G401.6 (cell line): ENCODE results near the gene DYTN.
A peak's percentile ranks its signal among the peaks of the same experiment; 100 is the strongest.

Experiments
- FAIRE-seq: peaks from 2 replicates; lab custom pipeline; 2012; peaks lifted over from hg19 to GRCh38; lab: Jason Lieb, UNC

Gene DYTN

DNA sequence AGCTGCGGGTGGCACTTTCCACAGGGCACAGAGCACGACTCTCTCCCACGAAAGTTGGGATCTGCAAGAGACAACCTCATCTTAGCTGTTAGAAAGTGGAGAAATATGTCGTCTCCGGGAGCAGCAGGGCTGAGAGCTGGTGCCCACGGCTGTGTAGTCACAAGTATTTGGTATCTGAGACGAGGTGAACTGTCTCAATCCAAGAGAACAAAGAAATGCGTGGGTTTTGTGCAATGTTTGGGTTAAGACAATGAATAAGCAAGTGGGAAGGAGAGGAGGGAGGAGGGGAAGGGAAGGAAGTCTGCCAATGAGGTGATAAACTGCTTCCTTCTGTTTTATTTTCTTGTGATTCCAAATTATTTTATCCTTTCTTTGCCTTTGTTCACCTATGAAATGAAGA, 18.0 kb downstream of the DYTN start:
- no peak for FAIRE-seq

DNA sequence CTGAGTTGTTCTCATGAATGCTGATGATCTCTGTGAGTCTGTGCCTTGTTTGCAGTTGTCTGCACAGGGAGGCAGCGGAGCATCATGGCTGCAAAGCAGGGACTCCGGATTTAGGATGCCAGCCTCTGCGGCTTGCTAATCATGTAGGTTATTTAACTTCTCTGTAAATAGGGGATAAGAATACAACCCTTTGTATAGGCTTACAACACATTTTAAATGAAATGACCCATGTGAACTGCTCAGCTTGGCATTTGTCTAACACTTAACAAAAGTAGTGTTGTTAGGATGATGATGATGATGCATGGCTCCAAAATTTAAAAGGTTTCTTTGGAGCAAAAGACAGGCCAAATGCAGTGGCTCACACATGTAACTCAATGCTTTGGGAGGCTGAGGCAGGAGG, 19.4 kb downstream of the DYTN start:
- FAIRE-seq = no peak

GRCh38 chr2:206696910-206697309, 21.3 kb downstream of the DYTN start:
- FAIRE-seq = no peak

GRCh38 chr2:206693399-206694137, 24.6 kb downstream of the DYTN start:
- peak; percentile 90 for FAIRE-seq

- FAIRE-seq = no peak
These were observed 25.2 kb downstream of the DYTN start for GRCh38 chr2:206692971-206693370.

GRCh38 chr2:206688990-206689389, 29.2 kb downstream of the DYTN start:
- FAIRE-seq = no peak

DNA sequence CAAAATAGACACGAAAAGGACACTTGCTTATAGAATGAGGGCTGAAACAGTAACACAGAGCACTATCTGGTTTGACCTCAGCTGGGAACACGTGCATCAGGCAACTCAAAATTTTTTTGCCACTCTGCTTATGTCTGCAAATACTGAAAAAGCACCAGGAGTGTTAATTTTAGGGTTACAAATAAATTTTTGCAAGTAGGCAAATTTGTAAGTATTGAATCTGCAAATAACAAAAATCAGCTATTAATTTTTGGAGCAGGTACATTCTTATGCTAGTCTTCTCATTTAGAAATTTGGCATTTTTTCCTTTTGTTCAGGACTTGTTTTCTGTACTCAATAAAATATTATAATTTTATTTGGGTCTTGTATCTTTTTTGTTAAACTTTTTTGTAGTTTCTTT, 29.7 kb downstream of the DYTN start:
- no peak for FAIRE-seq

GRCh38 chr2:206683546-206683945, 34.6 kb downstream of the DYTN start:
- FAIRE-seq = no peak

- no peak for FAIRE-seq
These were observed 47.5 kb downstream of the DYTN start for GRCh38 chr2:206670531-206671319.

GRCh38 chr2:206665251-206665650, 52.9 kb downstream of the DYTN start:
- peak; percentile 85 for FAIRE-seq

GRCh38 chr2:206657087-206657486, 61.1 kb downstream of the DYTN start:
- FAIRE-seq = no peak

- no peak for FAIRE-seq
These were observed 70.2 kb downstream of the DYTN start for GRCh38 chr2:206647985-206648384.

DNA sequence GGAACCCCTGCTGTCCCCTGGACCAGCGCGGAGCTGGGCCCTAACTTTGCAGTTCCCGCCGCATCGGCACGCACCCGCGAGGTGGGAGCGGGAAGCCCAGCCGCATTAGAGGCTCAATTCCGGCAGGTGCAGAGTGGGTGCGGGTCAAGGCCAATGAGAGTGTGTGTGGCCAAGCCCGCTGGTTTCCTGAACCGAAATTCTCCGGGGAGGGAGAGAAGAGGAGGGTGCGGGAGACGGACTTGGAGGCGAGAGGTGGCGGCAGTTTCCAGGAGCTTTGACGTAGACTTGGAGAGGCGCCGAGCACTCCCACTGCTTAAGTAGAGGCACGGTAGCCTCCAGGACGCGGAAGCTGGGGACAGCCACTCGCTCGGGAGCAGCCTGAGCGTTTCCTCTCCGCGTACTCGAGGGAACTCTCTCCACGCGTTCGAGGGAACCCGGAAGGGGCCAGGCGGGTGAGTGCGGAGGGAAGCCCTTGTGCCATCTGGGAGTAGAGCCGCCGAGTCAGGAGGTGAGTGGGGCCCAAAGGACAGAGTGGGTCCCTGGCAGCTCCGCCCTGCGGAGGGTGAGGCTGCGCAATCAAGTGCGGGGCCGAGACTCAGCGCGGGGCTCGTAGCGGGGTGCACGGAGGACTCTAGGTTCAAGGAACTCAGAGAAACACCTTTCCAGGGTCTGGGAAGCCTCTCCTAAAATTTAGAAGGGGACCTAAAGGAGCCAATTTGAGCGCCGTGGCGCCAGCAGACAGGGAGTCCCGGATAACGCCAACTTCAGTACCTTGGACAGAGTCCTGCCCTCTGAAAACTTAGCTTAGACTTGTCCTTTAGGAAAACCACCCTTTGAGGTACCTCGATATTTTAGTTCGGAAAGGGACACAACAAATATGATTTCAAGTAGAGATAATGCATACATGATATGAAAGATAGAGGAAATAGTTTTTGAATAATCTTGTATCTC, 75.8 kb downstream of the DYTN start, which contains the start of gene FAM237A:
Gene FAM237A (plus strand): TSS at position 413 of the 951 bp plus-strand sequence. CDS start 1,750 bp downstream, outside the sequence.
- FAIRE-seq = no peak

GRCh38 chr2:206641226-206641625, 77.0 kb downstream of the DYTN start:
- no peak for FAIRE-seq

GRCh38 chr2:206639636-206640035, 78.6 kb downstream of the DYTN start:
- no peak for FAIRE-seq

GRCh38 chr2:206635015-206635414, 83.2 kb downstream of the DYTN start:
- FAIRE-seq = no peak

- FAIRE-seq = no peak
These were observed 86.9 kb downstream of the DYTN start for GRCh38 chr2:206631340-206631739.

GRCh38 chr2:206627632-206628031, 90.6 kb downstream of the DYTN start:
- no peak for FAIRE-seq

GRCh38 chr2:206626108-206626507, 92.1 kb downstream of the DYTN start:
- no peak for FAIRE-seq

DNA sequence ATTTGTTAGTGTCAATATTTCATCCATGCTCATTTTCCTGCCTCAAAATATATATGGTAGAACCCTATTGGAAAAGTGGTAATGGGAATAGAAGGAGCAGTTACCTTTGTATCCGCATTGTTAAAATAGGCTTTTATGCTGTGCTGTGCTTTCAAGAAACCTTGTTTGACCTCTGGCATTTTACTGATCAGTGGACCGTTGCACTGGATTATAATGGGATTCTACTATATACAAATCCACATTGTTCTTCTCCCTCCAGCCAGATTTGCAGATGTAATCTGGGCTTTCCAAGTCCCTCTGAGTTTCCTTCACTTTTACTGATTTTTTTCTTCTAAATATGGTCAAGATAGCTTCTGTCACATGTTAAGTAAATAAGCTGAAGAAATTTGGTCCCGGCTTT, 99.2 kb downstream of the DYTN start:
- FAIRE-seq = no peak

DNA sequence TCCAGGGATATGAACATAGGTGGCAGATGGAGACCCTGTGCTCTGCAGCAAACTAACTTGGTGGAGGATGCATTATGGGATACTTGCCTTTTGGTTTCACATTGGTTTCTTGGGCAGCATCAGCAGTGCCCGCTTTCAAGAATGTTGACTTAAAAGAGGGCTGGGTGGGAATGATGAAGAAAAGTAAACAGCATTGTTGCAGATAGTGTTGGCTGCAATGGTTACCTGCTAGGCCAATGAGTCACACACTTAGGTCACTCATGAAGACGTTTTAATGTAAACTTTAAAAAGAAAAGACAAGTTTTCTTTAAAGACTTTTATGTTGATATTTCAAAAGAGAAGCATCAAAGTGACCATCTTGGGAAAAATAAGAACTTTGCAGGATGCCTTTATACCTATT, 102.0 kb downstream of the DYTN start:
- no peak for FAIRE-seq

DNA sequence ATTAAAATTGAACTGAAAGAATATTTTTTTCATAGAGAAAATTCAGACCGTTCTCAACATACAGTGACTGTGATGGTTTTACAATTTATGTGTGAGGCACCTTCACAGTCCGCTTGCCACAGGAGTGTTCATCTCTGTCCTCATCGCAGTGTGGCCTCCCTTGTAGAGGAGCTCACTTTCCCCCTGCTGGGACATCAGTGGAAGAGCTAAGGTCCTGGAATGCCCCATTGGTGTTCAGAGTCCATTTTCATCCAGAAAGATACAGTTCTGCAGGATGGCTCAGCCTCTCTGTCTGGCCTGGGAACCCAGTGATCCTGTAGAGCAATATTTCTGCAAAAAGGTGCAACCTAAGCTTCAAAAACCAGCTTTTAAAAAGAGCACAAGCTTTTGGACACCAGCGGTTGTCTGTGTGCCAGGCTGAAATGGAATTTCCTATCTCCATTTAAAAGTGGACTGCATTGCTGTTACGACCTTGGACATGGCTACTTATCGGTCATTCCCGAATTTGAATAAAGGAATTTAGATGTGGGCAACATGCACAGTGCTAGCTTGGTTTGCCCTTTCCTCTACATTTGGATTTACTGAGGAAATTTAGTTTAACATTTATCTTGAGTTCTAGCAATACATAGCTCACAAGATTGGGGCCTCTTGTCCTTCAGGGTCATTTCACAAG, 102.6 kb downstream of the DYTN start:
- no peak for FAIRE-seq
